ENCODE measurements around the gene C16orf92. TPM values are rescaled to one million over a fixed set of nuclear protein-coding genes. Genes with fewer than 3 reads are reported as not detected.

The C16orf92 gene
- total and polyA plus RNA-seq, 2 of the 13 experiments (the other 11 are each of a cell fraction or from before 2014, with no cell fraction given), result not detected

DNA sequence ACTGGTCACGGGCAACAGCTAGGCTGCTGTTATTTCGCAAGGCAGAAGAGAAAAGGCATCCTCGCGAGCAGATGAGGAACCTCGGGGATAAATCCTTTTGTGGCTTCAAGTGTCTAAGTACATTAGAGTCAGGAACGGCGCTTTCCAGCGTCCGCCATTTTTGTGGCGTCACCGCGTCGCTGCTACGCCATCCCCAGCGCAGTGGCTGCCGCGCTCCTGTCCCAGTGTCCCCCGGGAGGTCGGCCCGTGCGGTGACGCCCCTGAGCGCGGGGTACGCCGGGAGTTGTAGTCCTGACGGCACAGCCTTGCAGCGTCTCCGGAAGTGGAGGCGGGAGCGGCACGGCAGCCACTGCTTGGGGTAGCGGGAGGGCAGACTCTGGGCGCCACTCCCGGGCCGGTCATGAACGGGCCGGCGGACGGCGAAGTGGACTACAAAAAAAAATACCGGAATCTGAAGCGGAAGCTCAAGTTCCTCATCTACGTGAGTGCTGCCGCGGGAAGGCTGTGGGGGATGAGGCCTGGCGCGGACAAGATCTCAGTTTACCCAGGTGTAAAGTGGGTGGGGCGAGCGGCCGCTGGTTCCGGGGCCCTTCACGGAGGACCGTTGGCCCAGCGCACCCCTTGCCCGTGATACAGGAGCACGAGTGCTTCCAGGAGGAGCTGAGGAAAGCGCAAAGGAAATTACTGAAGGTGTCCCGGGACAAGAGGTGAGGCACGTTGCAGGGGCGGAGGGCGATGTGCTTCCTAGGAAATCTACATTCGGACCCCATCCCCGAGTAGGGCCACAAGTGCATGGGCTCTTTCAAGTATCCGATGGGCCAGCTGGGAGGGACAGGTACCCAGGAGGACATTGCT, 26.9 kb upstream of the C16orf92 start, which contains the start of gene INO80E (continued):
- TF ChIP-seq SP140L (CRISPR knock-in tag; IDR thresholded peaks at IDR 0.05; ENCODE audit: borderline replicate concordance) (peak; percentile 32; the same call in 1 of the 2 replicates), ZNF335 (CRISPR knock-in tag; IDR thresholded peaks at IDR 0.05) (peak; percentile 95), RCOR2 (CRISPR knock-in tag; IDR thresholded peaks at IDR 0.05) (peak; percentile 12; the same call in 1 of the 2 replicates), KMT2B (CRISPR knock-in tag; IDR thresholded peaks at IDR 0.05) (peak; percentile 94), ZNF224 (CRISPR knock-in tag; IDR thresholded peaks at IDR 0.05) (peak; percentile 94; the same call in 1 of the 2 replicates), ETV6 (CRISPR knock-in tag; conservative IDR thresholded peaks at IDR 0.05) (0 out of 2 replicates have a peak, but pooled peaks have one; percentile 33), RXRB (CRISPR knock-in tag; IDR thresholded peaks at IDR 0.05; ENCODE audit: borderline replicate concordance) (peak; percentile 76), ISX (CRISPR knock-in tag; conservative IDR thresholded peaks at IDR 0.05) (no peak)
- TF ChIP-seq, protein P1, sequence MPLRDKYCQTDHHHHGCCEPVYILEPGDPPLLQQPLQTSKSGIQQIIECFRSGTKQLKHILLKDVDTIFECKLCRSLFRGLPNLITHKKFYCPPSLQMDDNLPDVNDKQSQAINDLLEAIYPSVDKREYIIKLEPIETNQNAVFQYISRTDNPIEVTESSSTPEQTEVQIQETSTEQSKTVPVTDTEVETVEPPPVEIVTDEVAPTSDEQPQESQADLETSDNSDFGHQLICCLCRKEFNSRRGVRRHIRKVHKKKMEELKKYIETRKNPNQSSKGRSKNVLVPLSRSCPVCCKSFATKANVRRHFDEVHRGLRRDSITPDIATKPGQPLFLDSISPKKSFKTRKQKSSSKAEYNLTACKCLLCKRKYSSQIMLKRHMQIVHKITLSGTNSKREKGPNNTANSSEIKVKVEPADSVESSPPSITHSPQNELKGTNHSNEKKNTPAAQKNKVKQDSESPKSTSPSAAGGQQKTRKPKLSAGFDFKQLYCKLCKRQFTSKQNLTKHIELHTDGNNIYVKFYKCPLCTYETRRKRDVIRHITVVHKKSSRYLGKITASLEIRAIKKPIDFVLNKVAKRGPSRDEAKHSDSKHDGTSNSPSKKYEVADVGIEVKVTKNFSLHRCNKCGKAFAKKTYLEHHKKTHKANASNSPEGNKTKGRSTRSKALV (CRISPR knock-in tag; IDR thresholded peaks at IDR 0.05), result peak; percentile 88
- TF ChIP-seq, protein P2, sequence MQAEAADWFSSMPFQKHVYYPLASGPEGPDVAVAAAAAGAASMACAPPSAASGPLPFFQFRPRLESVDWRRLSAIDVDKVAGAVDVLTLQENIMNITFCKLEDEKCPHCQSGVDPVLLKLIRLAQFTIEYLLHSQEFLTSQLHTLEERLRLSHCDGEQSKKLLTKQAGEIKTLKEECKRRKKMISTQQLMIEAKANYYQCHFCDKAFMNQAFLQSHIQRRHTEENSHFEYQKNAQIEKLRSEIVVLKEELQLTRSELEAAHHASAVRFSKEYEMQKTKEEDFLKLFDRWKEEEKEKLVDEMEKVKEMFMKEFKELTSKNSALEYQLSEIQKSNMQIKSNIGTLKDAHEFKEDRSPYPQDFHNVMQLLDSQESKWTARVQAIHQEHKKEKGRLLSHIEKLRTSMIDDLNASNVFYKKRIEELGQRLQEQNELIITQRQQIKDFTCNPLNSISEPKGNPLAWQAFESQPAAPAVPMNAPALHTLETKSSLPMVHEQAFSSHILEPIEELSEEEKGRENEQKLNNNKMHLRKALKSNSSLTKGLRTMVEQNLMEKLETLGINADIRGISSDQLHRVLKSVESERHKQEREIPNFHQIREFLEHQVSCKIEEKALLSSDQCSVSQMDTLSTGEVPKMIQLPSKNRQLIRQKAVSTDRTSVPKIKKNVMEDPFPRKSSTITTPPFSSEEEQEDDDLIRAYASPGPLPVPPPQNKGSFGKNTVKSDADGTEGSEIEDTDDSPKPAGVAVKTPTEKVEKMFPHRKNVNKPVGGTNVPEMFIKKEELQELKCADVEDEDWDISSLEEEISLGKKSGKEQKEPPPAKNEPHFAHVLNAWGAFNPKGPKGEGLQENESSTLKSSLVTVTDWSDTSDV (CRISPR knock-in tag; IDR thresholded peaks at IDR 0.05), result no peak
- TF ChIP-seq, protein P3, sequence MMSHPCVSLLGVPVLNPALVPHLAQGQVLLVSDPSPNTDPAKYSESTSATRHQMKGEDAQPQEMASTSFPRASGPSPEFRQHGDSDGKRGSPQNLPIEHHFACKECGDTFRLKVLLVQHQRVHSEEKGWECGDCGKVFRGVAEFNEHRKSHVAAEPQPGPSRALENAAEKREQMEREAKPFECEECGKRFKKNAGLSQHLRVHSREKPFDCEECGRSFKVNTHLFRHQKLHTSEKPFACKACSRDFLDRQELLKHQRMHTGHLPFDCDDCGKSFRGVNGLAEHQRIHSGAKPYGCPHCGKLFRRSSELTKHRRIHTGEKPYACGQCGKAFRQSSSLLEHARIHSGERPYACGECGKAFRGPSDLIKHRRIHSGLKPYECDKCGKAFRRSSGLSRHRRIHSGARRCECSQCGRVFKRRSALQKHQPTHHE (CRISPR knock-in tag; IDR thresholded peaks at IDR 0.05; ENCODE audit: borderline replicate concordance), result 0 out of 2 replicates have a peak, but pooled peaks have one; percentile 54
- TF ChIP-seq, protein P4, sequence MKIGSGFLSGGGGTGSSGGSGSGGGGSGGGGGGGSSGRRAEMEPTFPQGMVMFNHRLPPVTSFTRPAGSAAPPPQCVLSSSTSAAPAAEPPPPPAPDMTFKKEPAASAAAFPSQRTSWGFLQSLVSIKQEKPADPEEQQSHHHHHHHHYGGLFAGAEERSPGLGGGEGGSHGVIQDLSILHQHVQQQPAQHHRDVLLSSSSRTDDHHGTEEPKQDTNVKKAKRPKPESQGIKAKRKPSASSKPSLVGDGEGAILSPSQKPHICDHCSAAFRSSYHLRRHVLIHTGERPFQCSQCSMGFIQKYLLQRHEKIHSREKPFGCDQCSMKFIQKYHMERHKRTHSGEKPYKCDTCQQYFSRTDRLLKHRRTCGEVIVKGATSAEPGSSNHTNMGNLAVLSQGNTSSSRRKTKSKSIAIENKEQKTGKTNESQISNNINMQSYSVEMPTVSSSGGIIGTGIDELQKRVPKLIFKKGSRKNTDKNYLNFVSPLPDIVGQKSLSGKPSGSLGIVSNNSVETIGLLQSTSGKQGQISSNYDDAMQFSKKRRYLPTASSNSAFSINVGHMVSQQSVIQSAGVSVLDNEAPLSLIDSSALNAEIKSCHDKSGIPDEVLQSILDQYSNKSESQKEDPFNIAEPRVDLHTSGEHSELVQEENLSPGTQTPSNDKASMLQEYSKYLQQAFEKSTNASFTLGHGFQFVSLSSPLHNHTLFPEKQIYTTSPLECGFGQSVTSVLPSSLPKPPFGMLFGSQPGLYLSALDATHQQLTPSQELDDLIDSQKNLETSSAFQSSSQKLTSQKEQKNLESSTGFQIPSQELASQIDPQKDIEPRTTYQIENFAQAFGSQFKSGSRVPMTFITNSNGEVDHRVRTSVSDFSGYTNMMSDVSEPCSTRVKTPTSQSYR (CRISPR knock-in tag; IDR thresholded peaks at IDR 0.05; ENCODE audit: borderline replicate concordance), result peak; percentile 2; the same call in 1 of the 2 replicates
- TF ChIP-seq, protein P5, sequence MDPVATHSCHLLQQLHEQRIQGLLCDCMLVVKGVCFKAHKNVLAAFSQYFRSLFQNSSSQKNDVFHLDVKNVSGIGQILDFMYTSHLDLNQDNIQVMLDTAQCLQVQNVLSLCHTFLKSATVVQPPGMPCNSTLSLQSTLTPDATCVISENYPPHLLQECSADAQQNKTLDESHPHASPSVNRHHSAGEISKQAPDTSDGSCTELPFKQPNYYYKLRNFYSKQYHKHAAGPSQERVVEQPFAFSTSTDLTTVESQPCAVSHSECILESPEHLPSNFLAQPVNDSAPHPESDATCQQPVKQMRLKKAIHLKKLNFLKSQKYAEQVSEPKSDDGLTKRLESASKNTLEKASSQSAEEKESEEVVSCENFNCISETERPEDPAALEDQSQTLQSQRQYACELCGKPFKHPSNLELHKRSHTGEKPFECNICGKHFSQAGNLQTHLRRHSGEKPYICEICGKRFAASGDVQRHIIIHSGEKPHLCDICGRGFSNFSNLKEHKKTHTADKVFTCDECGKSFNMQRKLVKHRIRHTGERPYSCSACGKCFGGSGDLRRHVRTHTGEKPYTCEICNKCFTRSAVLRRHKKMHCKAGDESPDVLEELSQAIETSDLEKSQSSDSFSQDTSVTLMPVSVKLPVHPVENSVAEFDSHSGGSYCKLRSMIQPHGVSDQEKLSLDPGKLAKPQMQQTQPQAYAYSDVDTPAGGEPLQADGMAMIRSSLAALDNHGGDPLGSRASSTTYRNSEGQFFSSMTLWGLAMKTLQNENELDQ (CRISPR knock-in tag; IDR thresholded peaks at IDR 0.05; ENCODE audit: borderline replicate concordance), result peak; percentile 3; the same call in 1 of the 2 replicates
- TF ChIP-seq, protein P6, sequence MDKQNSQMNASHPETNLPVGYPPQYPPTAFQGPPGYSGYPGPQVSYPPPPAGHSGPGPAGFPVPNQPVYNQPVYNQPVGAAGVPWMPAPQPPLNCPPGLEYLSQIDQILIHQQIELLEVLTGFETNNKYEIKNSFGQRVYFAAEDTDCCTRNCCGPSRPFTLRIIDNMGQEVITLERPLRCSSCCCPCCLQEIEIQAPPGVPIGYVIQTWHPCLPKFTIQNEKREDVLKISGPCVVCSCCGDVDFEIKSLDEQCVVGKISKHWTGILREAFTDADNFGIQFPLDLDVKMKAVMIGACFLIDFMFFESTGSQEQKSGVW (CRISPR knock-in tag; IDR thresholded peaks at IDR 0.05; ENCODE audit: borderline replicate concordance), result peak; percentile 93
